NCI-H526 (cell line): Measurements from ENCODE around the gene DDX5.
"Not testable (repeated sequence)": the region's sequence is repeated elsewhere in the genome, so short reads cannot be mapped to it uniquely, and the experiment has no call there.

Experiments used
- DNase-seq, 2 experiments: peaks; one replicate each; lab custom pipeline; 2025; lab: John Stamatoyannopoulos, UW

The DDX5 gene

DNA sequence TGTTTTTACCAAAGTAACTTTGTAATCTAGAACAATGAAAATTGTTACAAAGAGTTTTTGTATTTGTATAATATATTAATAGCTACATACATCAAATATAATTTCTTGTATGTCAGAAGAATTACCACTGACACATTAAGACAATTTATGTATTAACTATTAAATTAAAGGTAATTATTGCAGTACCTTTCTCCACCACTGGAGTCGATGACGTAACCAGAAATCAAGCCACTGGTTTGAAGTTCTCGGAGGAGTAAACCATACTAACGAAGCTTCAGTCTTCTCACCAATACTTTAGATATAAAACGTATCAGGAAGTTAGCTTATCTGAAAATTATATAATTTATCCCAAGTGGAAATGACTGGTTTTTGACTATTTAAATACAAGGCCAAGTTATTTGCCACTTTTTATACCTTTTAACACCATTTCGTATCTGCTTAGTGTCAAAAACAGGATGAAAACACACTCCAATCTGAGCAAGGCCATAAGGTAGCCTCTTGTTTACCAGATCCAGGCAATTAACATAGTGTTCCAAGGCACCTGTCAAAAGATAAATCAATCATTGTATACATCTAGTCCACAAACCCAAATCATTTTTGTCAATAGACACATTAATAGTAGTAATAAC lies 13.5 kb downstream of the DDX5 start:
- no peak for DNase-seq

DNA sequence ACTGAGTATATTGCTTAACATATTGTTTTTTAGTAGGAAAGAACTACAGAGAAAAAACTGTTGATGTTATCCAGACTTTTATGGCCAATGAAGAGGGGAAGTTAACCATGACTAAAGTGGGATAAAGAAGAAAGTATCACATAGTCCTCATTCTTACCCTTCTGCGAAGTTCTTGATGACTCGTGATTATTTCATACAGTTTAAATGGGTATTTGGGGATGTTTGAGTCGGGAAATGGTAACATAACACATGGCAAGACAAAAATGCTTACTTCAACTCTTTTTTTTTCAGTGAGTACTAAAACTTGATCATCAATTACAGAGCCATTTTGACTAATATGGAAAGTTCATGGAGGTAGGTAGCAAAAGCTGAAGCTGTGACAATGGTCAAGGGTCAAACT lies 14.1 kb downstream of the DDX5 start:
- no peak for DNase-seq

DNA sequence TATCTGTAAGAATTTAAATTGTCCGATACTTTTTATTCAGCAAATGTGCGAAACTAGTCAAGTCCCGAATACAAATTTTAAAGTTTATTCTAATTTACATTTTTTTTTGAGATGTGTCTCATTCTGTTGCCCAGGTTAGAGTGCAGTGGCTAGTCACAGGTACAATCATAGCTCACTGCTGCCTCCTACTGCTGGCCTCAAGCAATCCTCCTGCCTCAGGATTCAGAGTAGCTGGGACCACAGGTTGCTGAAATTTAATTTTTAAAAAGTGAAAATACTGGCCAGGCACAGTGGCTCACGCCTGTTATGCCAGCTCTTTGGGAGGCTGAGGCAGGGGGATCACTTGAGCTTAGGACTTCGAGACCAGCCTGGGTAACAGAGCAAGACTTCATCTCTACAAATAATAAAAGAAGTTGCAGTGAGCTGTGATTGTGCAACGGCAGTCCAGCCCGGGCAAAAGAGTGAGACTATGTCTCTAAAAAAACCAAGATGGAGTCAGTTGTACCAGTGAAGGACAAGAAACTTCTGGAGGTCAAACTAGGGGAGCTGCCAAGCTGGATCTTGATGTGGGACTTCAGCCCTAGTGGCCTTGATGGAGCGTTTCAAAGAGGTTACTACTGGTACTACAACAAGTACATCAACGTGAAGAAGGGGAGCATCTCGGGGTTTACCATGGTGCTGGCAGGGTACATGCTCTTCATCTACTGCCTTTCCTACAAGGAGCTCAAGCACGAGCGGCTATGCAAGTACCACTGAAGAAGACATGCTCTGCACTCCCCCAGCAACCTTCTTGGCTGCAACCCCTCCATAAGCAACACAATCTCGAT lies 14.8 kb downstream of the DDX5 start:
- peak in 1 of 2 experiments; percentile 35 for DNase-seq

DNA sequence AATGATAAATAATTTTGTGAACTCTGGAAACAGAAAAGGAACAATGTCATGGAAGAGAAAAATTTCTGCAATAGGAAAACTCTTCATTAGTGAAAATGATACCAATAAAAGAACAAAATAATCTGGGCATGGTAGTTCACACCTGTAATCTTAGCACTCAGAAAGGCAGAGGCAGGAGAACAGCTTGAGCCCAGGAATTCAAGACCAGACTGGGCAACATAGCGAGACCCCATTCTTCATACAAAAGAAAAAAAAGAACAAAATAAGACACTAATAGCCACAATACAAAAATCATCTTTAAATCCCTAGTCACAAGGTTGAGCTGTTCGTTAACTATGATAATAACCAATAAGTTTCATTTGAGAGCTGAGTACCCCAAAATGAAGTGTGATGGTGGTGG lies 17.8 kb downstream of the DDX5 start:
- no peak for DNase-seq

DNA sequence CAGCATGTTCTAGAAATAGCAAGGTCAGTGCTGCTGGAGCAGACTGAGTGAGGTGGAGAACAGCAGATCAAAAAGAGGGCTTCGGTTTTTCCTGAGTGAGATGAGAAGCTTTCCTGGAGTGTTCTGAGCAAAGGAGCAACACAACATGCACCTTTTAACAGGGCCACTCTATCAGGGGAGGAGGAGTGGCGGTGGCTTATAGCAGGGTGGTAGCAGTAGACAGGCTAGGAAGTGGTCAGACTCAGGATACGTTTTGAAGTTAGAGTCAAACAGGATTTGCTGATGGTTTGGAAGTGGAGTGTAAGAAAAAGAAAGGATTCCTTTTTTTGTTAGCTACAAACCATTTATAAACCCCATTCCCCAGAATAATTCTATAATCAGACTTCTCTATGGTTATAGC lies 21.7 kb downstream of the DDX5 start:
- DNase-seq, result no peak

DNA sequence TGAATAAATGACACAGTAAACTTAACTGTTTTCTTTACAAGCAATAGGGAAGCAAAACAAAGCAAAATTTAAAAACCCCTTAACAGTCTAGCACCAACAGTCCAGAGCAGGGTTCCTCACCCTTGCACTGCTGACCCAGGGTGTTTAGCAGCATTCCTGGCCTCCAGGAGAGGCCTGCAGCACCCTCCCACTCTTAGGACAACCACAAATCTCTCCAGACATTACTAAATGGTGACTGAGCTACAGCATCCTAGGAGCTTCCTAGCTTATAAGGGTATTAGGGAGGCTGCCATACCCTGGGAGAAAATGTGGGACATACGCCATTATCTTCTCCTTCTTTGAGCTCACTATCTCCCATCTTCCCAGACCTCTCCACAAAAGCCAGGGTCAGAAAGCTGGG lies 25.1 kb downstream of the DDX5 start:
- no peak for DNase-seq

DNA sequence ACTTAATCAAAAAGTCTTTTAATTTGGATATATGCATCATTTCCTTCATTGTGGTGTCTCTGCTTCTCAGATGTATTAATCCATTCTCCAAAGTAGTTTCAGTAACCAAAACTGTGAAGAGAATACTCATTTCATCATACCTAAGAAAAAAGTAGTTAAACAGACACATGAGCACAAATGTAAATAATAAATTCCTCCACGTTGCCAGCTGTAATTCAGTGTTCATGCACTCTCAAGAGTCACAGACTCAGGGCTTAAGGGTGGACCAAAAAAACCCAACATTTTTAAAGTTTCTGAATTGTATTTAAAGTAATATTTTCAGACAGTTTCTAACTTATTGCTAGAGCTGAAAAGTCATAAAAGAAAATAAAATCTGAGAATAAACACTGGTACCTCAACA lies 28.2 kb downstream of the DDX5 start:
- no peak for DNase-seq

DNA sequence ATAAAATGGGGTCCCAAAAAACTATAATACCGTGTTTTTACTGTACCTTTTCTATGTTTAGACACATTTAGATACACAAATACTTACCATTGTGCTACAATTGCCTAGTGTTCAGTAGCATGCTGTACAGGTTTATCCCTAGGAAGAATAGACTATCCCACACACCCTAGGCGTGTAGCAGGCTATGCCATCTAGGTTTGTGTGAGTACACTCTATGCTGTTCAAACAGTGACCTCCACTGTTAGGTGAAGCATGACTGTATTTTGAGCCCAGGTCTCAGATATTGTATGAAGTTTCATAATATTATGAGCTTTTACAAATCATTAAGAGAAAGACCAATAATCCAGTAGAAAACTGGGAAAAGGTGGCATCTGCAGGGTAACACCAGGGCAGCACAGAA lies 33.5 kb downstream of the DDX5 start:
- no peak for DNase-seq

DNA sequence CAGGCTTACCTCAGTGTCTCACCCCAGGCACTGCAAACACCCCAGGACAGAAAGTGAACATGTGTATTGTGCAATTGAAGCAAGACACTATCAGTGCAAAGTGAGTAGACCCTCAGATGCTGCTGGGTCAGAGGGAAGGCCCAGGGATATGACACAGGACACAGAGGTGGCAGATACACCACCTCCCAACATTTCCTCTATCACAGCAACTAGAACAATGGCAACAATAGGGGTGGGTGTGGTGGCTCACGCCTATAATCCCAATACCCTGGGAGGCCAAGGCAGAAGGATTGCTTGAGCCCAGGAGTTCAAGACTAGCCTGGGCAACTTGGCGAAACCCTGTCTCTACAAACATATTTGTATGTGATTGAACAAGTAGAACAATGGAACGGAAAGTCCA lies 34.6 kb downstream of the DDX5 start:
- no peak for DNase-seq

DNA sequence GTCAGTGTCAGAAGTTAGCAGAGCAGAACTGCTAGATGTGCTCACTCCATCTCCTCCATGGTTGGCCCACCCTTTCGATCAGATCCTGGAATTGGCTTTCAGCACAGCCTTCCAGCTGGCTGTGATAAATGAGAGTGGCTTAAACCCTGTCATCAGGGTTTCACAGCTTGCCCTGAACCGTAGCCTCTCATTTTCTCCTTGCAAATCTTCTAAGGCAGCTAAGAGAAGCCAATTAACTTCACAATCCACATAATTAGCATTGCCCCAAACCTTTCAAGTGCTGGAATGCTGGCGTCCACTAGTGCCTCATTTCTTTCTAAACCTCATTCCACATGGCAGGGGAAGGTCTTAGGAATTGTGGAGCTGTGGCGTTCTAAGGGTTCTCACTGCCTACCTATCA lies 35.5 kb downstream of the DDX5 start:
- no peak for DNase-seq

DNA sequence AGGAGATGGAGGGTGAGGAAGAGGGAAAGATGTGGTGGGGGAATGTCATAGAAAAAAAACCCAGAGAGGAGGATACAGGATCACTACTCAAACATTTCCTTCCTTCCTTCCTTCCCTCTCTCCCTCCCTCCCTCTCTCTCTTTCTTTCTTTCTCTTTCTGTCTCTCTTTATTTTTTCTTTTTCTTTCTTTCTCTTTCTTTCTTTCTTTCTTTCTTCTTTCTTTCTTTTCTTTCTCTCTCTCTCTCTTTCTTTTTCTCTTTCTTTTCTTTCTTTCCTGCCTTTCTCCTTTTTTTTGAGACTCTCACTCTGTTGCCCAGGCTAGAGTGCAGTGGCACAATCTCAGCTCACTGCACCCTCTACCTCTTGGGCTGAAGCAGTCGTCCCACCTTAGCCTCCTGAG lies 39.3 kb downstream of the DDX5 start:
- DNase-seq, result not testable (repeated sequence)

DNA sequence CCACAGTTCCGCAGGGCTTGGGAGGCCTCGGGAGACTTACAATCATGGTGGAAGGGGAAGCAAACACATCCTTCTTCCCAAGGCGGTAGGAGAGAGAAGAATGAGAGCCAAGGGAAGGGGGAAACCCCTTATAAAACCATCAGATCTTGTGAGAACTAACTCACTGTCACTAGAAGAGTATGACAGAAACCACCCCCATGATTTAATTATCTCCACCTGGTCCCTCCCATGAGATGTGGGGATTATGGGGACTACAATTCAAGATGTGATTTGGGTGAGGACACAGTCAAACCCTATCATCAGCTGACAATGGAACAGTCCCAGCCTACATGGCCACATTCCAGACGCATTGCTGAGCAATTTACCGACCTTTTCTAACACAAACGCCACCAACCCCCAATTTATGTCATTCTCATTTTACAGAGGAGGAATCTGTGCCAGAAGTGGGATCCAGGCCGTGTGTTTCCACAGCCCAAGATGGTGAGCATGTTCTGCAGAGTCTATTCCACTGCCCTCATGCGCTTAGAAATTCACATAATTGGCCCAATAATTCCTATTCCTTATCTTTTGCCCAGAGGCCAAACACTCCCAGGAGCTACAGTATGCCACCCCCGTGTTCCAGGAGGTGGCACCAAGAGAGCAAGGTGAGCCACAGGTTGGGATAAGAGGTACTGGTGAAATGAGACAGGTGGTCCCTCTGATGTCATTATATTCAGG lies 39.9 kb downstream of the DDX5 start:
- no peak for DNase-seq

DNA sequence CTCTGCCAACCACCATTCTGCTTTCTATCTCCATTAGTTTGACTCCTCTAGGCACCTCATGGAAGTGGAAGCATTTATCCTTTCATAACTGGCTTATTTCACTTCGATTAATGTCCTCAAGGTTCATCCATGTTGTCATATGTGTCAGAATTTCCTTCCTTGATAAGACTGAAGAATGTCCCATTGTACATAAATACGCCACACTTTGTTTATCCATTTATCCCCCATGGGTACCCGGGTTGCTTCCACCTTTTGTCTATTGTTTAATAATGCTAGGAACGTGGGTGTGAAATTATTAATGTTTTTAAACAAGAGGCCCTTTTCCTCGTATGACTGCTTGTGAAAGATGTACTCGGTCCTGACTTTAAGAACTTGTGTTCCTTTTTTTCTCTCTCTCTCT lies 44.3 kb downstream of the DDX5 start:
- DNase-seq, result no peak

DNA sequence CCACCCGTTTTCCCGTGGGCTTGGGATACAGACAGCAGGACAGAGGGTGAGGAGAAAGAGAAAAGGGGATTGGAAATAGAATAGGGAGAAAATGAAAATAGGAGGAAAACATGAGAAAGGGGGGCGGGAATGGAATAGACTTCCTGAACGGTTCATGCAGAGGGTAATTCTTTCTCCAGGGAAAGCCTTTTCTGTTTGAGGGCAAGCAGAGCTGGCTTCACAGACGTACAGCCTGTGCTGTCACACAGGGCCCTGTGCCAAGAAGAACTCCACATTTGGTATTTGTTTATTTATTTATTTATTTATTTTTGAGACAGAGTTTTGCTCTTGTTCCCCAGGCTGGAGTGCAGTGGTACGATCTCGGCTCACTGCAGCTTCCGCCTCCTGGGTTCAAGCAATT lies 45.1 kb downstream of the DDX5 start:
- DNase-seq, result no peak

DNA sequence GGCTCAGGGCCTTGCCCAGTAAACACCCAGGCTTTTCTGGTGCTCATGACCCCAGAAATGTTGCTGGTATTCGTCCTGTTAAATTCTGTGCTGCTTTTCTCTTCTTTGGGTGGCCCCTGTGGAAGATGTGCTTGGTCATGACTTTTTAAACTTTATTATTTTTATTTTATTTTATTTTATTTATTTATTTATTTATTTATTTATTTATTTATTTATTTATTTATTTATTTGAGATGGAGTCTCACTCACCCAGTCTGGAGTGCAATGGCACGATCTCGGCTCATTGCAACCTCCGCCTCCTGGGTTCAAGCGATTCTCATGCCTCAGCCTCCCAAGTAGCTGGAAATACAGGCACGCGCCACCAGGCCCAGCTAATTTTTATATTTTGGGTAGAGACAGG lies 46.3 kb downstream of the DDX5 start:
- not testable (repeated sequence) for DNase-seq

DNA sequence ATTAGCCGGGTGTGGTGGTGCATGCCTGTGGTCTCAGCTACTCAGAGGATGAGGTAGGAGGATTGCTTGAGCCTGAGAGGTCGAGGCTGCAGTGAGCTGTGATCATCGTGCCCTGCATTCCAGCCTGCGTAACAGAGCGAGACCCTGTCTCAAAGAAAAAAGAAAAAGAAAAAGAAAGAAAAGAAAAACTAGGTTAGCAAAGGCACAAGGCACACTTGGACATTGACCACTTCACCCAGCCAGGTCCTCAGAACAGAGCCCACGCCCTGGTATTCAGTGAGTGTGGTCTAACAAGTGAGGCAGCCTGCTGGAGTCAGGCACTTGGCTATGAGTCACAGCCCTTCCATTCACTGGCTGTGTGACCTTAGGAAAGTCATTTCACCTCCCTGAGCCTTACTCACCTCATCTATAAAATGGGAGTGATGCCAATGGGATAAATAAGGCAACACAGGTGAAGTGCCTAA lies 46.8 kb downstream of the DDX5 start:
- no peak for DNase-seq

DNA sequence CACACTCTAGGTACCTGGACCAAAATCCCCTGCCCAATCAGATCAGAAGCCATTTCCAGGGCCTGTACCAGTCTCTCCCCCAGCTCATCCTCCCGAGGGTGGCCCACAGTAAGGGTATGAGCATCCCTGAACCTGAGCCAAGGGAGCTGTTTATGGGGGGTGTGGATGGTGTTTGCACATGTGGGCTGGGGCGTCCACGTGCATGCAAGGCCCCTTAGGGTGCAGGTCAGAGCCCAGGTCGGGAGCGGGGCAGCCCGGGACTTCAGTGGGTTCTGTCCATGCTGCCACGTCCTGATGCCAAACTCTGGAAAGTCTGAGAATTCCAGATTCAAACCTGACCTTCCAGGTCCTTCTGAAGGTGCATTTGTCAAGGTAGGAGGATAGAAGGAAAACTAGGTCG lies 47.3 kb downstream of the DDX5 start:
- no peak for DNase-seq

DNA sequence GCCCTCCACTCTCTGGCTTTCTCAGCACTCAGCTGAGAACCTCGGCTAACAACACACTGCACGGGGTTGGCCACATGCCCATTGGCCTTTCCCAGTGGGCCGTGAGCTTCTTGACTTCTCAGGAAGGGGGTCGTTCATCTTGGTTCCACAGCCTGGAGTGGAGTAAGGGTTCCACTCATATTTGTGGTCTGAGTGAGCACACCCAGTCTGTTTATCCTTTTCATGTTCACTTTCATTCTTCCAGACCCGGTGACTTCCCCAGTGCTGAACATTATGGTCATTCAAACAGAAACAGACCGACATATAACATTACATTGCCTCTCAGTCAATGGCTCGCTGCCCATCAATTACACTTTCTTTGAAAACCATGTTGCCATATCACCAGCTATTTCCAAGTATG lies 48.9 kb downstream of the DDX5 start:
- DNase-seq, result no peak

DNA sequence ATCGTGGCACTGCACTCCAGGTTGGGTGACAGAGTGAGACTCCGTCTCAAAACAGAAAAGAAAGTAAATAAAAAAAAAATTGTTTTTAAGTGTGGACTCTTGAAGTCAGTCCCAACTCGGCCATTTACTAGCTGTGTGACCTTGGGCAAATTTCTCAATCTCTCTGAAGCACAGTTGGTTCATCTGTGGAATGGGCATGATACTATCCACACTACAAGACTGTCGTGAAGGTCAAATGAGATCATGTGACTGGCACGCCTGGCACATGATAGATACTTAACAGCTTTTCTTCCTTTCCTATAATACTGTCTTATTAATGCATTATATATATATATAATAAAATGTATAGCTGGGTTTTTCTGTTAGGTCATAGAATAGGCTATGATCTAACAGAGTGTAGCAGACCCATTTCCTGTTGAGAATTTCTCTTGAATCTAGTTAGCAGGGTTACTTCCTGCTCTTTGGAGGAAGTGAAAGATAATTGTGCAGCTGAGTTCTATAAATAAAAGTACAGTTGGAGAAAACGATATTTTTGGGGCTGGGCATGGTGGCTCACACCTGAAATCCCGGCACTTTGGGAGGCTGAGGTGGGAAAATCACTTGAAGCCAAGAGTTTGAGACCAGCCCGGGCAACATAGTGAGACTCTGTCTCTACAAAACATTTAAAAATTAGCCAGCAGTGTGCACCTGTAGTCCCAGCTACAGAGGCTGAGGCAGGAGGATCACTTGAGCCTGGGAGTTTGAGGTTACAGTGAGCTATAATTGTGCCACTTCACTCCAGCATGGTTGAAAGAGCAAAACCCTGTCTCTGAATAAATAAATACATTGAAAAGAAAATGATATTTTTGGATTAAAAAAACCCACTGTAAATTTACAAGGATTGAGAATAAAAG lies 49.9 kb downstream of the DDX5 start:
- DNase-seq, result no peak

DNA sequence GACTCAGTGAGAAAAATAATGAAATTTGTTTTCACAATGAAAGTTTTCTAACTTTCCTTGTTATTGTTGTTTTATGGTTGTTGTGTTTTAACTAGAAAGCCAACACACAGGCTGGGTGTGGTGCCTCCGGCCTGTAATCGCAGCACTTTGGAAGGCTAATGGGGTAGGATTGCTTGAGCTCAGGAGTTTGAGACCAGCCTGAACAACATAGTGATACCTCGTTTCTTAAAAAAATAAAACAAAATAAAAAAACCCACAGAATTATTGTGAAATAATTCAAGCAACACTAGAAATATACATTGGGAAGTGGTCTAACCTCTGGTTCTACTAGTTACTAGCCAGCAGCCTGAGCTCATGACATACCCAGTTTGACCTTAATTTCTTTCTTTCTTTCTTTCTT lies 56.5 kb downstream of the DDX5 start:
- DNase-seq, result no peak

DNA sequence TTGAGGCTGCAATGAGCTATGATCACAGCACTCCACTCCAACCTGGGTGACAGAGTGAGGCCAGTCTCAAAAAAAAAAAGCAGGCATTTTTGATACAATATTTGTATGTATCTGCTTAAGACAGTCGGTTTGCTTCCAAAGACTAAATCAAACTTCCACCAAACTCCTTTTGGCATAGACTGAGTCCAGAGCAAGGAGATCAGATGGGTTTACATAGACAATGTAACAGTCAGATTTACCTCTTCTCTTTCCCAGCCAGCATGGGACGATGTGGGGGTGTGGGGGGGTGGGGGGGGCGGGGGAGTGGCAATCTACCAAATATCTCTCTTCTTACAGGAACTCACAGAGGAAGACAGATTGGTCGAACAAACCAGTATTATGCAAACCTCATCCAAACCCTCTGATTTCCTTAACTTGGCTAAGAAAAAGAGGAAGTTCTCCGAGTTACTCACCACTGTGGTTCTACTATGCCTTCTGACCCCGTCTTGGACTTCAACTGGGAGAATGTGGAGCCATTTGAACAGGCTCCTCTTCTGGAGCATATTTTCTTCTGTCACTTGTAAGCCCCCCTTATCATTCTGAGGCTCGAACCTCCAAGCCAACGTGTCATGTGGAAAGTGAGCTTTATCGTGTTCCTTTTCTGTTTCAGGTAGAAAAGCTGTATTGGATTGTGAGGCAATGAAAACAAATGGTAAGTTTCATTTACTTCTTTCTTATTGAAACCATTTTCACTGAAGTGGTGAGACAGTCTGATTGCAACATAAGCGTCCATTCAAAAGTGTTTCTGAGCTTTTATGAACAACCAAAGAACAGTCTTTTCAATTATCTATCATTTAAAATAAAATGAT lies 57.2 kb downstream of the DDX5 start, which contains the start of gene MILR1:
Gene MILR1, plus strand, starts transcription at position 451 of the 848 bp plus-strand sequence. Its CDS starts 54 bp downstream, at position 505.
- DNase-seq, result no peak
